SK-N-DZ (cell line): ENCODE measurements around the gene OCA2.

Experiments
- DNase-seq: peaks from one replicate; pipeline ENCODE4 v3.0.0-alpha.2; 2015; ENCODE audit warnings: low spot score

The OCA2 gene

GRCh38 chr15:28003302-28004037 is 95.6 kb downstream of the OCA2 start:
- DNase-seq = no peak

GRCh38 chr15:28002867-28003266 is 96.2 kb downstream of the OCA2 start:
- DNase-seq = no peak

- DNase-seq = no peak
Measured at GRCh38 chr15:28002136-28002861, 96.8 kb downstream of the OCA2 start.

- DNase-seq = no peak
Measured at GRCh38 chr15:28001641-28002040, 97.5 kb downstream of the OCA2 start.

GRCh38 chr15:27993996-27994780 is 104.9 kb downstream of the OCA2 start:
- DNase-seq = no peak

- DNase-seq = no peak
Measured at GRCh38 chr15:27993544-27993943, 105.6 kb downstream of the OCA2 start.

- peak; percentile 30 for DNase-seq
Measured at GRCh38 chr15:27990521-27991515, 108.3 kb downstream of the OCA2 start.

GRCh38 chr15:27989838-27990237 is 109.3 kb downstream of the OCA2 start:
- DNase-seq = no peak

GRCh38 chr15:27989427-27989826 is 109.7 kb downstream of the OCA2 start:
- no peak for DNase-seq

GRCh38 chr15:27985099-27985498 is 114.0 kb downstream of the OCA2 start:
- no peak for DNase-seq

GRCh38 chr15:27983496-27983895 is 115.6 kb downstream of the OCA2 start:
- DNase-seq = no peak

GRCh38 chr15:27977696-27978095 is 121.4 kb downstream of the OCA2 start:
- DNase-seq = no peak

GRCh38 chr15:27973886-27974285 is 125.2 kb downstream of the OCA2 start:
- DNase-seq = no peak

GRCh38 chr15:27970661-27971392 is 128.3 kb downstream of the OCA2 start:
- DNase-seq = no peak

GRCh38 chr15:27967541-27967940 is 131.6 kb downstream of the OCA2 start:
- DNase-seq = no peak

- DNase-seq = no peak
Measured at GRCh38 chr15:27965546-27965945, 133.6 kb downstream of the OCA2 start.

GRCh38 chr15:27961801-27962200 is 137.3 kb downstream of the OCA2 start:
- no peak for DNase-seq

- no peak for DNase-seq
Measured at GRCh38 chr15:27958911-27959578, 140.1 kb downstream of the OCA2 start.

- DNase-seq = no peak
Measured at GRCh38 chr15:27956285-27956684, 142.8 kb downstream of the OCA2 start.

- no peak for DNase-seq
Measured at GRCh38 chr15:27955087-27955486, 144.0 kb downstream of the OCA2 start.
